GM19468 (cell line): ENCODE data around the gene ICA1.
A peak's percentile ranks its signal among the peaks of the same experiment; 100 is the strongest.

ENCODE experiments used
- ATAC-seq: cut with Tn5 transposase; IDR thresholded peaks from one replicate; pipeline ENCODE4 v1.9.1; 2021; ENCODE audit warnings: mild to moderate bottlenecking, moderate library complexity, moderate number of reproducible peaks; ENCODE audit not compliant: unreplicated experiment; ENCODE audit errors: extremely low read depth

The ICA1 gene

GRCh38 chr7:8141070-8141469 is 120.9 kb downstream of the ICA1 start:
- no peak for ATAC-seq

- no peak for ATAC-seq
Observed at GRCh38 chr7:8136051-8136730, 125.8 kb downstream of the ICA1 start.

GRCh38 chr7:8135417-8135816 is 126.5 kb downstream of the ICA1 start:
- no peak for ATAC-seq

- ATAC-seq, result peak; percentile 51
Observed at GRCh38 chr7:8134089-8134733, 127.8 kb downstream of the ICA1 start.

- no peak for ATAC-seq
Observed at GRCh38 chr7:8133188-8133848, 128.6 kb downstream of the ICA1 start.

- ATAC-seq, result peak; percentile 28
Observed at GRCh38 chr7:8131694-8132605, 130.0 kb downstream of the ICA1 start.

- ATAC-seq, result no peak
Observed at GRCh38 chr7:8130663-8131062, 131.3 kb downstream of the ICA1 start.

- ATAC-seq, result no peak
Observed at GRCh38 chr7:8129318-8129659, 132.7 kb downstream of the ICA1 start.

- no peak for ATAC-seq
Observed at GRCh38 chr7:8128449-8129317, 133.3 kb downstream of the ICA1 start.

GRCh38 chr7:8126601-8127167 is 135.3 kb downstream of the ICA1 start:
- ATAC-seq, result no peak

- ATAC-seq, result peak; percentile 72
Observed at GRCh38 chr7:8125680-8126444, 136.1 kb downstream of the ICA1 start.

- no peak for ATAC-seq
Observed at GRCh38 chr7:8121243-8121642, 140.7 kb downstream of the ICA1 start.

- ATAC-seq, result no peak
Observed at GRCh38 chr7:8120390-8121058, 141.4 kb downstream of the ICA1 start.

- no peak for ATAC-seq
Observed at GRCh38 chr7:8119262-8119661, 142.7 kb downstream of the ICA1 start.

GRCh38 chr7:8117195-8117594 is 144.8 kb downstream of the ICA1 start:
- ATAC-seq, result no peak

- ATAC-seq, result peak; percentile 93
Observed at GRCh38 chr7:8115547-8116402, 146.2 kb downstream of the ICA1 start.

GRCh38 chr7:8114175-8114574 is 147.8 kb downstream of the ICA1 start:
- ATAC-seq, result no peak
